Endothelial cell of umbilical vein (primary cell): ENCODE measurements around the gene CRY2. TPM values are rescaled to one million over a fixed set of nuclear protein-coding genes. Genes with fewer than 3 reads are reported as not detected.

ENCODE experiments used
- BruUV-seq: library from RNA; stranded (reverse); fragments of 400-500 nt; replicated peaks from 2 replicates; lab custom pipeline; 2021; lab: Mats Ljungman, UMichigan
- CTCF ChIA-PET: fragments of 300-600, 350-600 bp; sonication (Branson Sonifier 250); formaldehyde crosslinking; loops from one replicate; lab custom pipeline; 2021; ENCODE audit warnings: antibody characterized with exemption, inconsistent platforms; lab: Charles Lee
- POLR2A ChIA-PET: fragments of 300-600, 350-600 bp; sonication (Branson Sonifier 250); formaldehyde crosslinking; loops from one replicate; lab custom pipeline; 2021; ENCODE audit warnings: antibody characterized with exemption, inconsistent platforms; lab: Charles Lee
- DNase-seq: peaks from one replicate; pipeline ENCODE4 v3.0.0-alpha.2; 2011; ENCODE audit warnings: low read depth, low spot score
- FAIRE-seq: peaks from 2 replicates; lab custom pipeline; 2011; peaks lifted over from hg19 to GRCh38; lab: Jason Lieb, UNC
- H2AFZ ChIP-seq: 2 replicates; pipeline ENCODE4 v1.6.0; 2012; ENCODE audit warnings: low read depth, low read length, control low read depth, inconsistent platforms
- H3K27ac ChIP-seq: 2 replicates; pipeline ENCODE4 v1.5.1; 2011; ENCODE audit warnings: low read depth, mild to moderate bottlenecking, control low read depth, low read length, moderate library complexity; ENCODE audit not compliant: insufficient read depth
- H3K27me3 ChIP-seq, 2 experiments: 2 replicates each; pipeline versions ENCODE4 v1.6.0 to v1.6.1; 2011; ENCODE audit warnings: low read length in 2 of 2, mixed read lengths in 1 of 2; ENCODE audit not compliant: control insufficient read depth in 2 of 2, insufficient read depth in 2 of 2
- H3K36me3 ChIP-seq, 2 experiments: 2 replicates in 1 of 2; 3 replicates in 1 of 2; pipeline ENCODE4 v1.5.1; 2011; ENCODE audit warnings: low read length in 2 of 2, mild to moderate bottlenecking in 1 of 2, moderate library complexity in 1 of 2; ENCODE audit not compliant: control insufficient read depth in 2 of 2, insufficient read depth in 2 of 2; ENCODE audit errors: extremely low read depth in 1 of 2
- H3K4me1 ChIP-seq: 3 replicates; pipeline ENCODE4 v1.5.1; 2011; ENCODE audit warnings: mild to moderate bottlenecking, low read length; ENCODE audit not compliant: control insufficient read depth, insufficient read depth; ENCODE audit errors: extremely low read depth
- H3K4me2 ChIP-seq: 2 replicates; pipeline ENCODE4 v1.6.1; 2011; ENCODE audit warnings: low read length, control low read depth, mixed read lengths; ENCODE audit not compliant: insufficient read depth
- H3K4me3 ChIP-seq, 3 experiments: fragments of 200-600 bp in 1 of 3; sonication (generic), shearing (Covaris generic) in 1 of 3; replicated peaks in 1 of 3; 2 replicates each; pipeline ENCODE4 v1.5.1; 2011 to 2016; ENCODE audit warnings: control low read depth in 3 of 3, low read length in 3 of 3, mild to moderate bottlenecking in 2 of 3, inconsistent platforms in 1 of 3, low read depth in 1 of 3, moderate library complexity in 1 of 3; ENCODE audit not compliant: insufficient read depth in 1 of 3
- H3K79me2 ChIP-seq: 2 replicates; pipeline ENCODE4 v1.6.0; 2012; ENCODE audit warnings: low read length, inconsistent platforms; ENCODE audit not compliant: control insufficient read depth, insufficient read depth
- H3K9ac ChIP-seq: replicated peaks from 2 replicates; pipeline ENCODE3; 2011; ENCODE audit warnings: low read length, control low read depth; ENCODE audit not compliant: insufficient read depth; ENCODE audit errors: extremely low read depth
- H3K9me1 ChIP-seq: replicated peaks from 3 replicates; pipeline ENCODE4 v1.6.0; 2011; ENCODE audit warnings: mild to moderate bottlenecking, low read length; ENCODE audit not compliant: control insufficient read depth, insufficient read depth; ENCODE audit errors: extremely low read depth
- H3K9me3 ChIP-seq: replicated peaks from 2 replicates; pipeline ENCODE4 v1.5.1; 2012; ENCODE audit warnings: low read length, inconsistent platforms; ENCODE audit not compliant: control insufficient read depth, insufficient read depth
- H4K20me1 ChIP-seq: replicated peaks from 2 replicates; pipeline ENCODE3; 2011; ENCODE audit warnings: mild to moderate bottlenecking, low read length; ENCODE audit not compliant: control insufficient read depth, insufficient read depth; ENCODE audit errors: extremely low read depth
- CTCF ChIP-seq, 2 donors: IDR thresholded peaks; 1 replicate in 1 of 2; 2 replicates in 1 of 2; pipeline ENCODE4 v1.5.1; 2011; ENCODE audit warnings: low read length in 2 of 2, mild to moderate bottlenecking in 2 of 2, moderate library complexity in 2 of 2, control low read depth in 1 of 2, inconsistent platforms in 1 of 2, low read depth in 1 of 2; ENCODE audit not compliant: insufficient read depth in 1 of 2; ENCODE audit errors: extremely low read depth in 1 of 2
- EZH2 ChIP-seq: IDR thresholded peaks from 2 replicates; pipeline ENCODE4 v1.6.1; 2012; ENCODE audit warnings: borderline replicate concordance, low read depth, mild to moderate bottlenecking, moderate library complexity, low read length, inconsistent platforms; ENCODE audit not compliant: severe bottlenecking
- FOS ChIP-seq: IDR thresholded peaks from 2 replicates; pipeline ENCODE4 v1.6.1; 2011; ENCODE audit warnings: mild to moderate bottlenecking, low read length, moderate library complexity, borderline replicate concordance; ENCODE audit not compliant: insufficient read depth
- GATA2 ChIP-seq: IDR thresholded peaks from 2 replicates; pipeline ENCODE4 v1.7.0; 2011; ENCODE audit warnings: low read depth, mild to moderate bottlenecking, moderate library complexity, mixed read lengths, low read length; ENCODE audit not compliant: insufficient read length, insufficient read depth
- JUN ChIP-seq: IDR thresholded peaks from 2 replicates; pipeline ENCODE4 v1.6.1; 2011; ENCODE audit warnings: borderline replicate concordance, low read depth; ENCODE audit not compliant: insufficient read length, insufficient read depth
- MAX ChIP-seq: IDR thresholded peaks from 2 replicates; pipeline ENCODE4 v1.6.1; 2011; ENCODE audit not compliant: insufficient read depth, insufficient read length
- MYC ChIP-seq: IDR thresholded peaks from one replicate; pipeline ENCODE4 v1.6.1; 2011; ENCODE audit warnings: mild to moderate bottlenecking, low read depth, low read length
- POLR2A ChIP-seq: IDR thresholded peaks from 2 replicates; pipeline ENCODE4 v1.6.1; 2012; ENCODE audit warnings: low read depth, mild to moderate bottlenecking, control low read depth, low read length
- POLR2AphosphoS5 ChIP-seq: IDR thresholded peaks from 2 replicates; pipeline ENCODE4 v1.6.1; 2012; ENCODE audit warnings: low read depth, mild to moderate bottlenecking, control low read depth, low read length, moderate library complexity; ENCODE audit not compliant: insufficient read depth
- dilution Hi-C: fragments of 300-500 bp; cut with MboI; formaldehyde crosslinking; loops from one replicate; pipeline ENCODE4 v1.15.0; 2019; ENCODE audit warnings: low sequenced_read_pairs; ENCODE audit not compliant: extremely low pct_ligation_motif_present
- intact Hi-C: fragments of 100-400 bp; cut with micrococcal nuclease; formaldehyde crosslinking; loops from one replicate; pipeline ENCODE4 v1.10.0; 2022
- polyA plus RNA-seq, 4 experiments: library from polyadenylated mRNA; depleted of rRNA in 3 of 4; stranded (reverse) in 3 of 4; unstranded in 1 of 4; fragments of >200 nt; gene quantifications; 2 replicates each; pipeline versions ENCODE4 v1.2.1 to v1.2.3, GENCODE V29; 2011 to 2012; ENCODE audit warnings: missing spikeins in 1 of 4
- total RNA-seq: library from RNA; stranded (reverse); gene quantifications from 2 replicates; pipeline ENCODE4 v1.2.3, GENCODE V29; 2021

The CRY2 gene
- total and polyA plus RNA-seq, 2 donors (not counting 3 experiments of a cell fraction or from before 2014, with no cell fraction given): 7.7 to 11.7 TPM

- CTCF ChIA-PET: interaction anchor here (1.0 kb wide), 1 partner anchor 9 kb away, joined by 3 read pairs; no protein-coding TSS in a partner anchor
Observed at GRCh38 chr11:45809456-45810395, 37.5 kb upstream of the CRY2 start.

More at GRCh38 chr11:45809456-45810395, 37.5 kb upstream of the CRY2 start:
- dilution Hi-C loops (no loop called here), intact Hi-C loops (no loop called here)
- H3K9me3 ChIP-seq: no peaks in the 10 kb centered on the region
- peaks cover 27% of the 10 kb centered on the region for H3K79me2 ChIP-seq
- no peak overlapping the region for H3K4me3 ChIP-seq
- H3K4me1 ChIP-seq: peaks cover 23% of the 10 kb centered on the region
- H4K20me1 ChIP-seq: no peaks in the 10 kb centered on the region
- H3K36me3 ChIP-seq: peaks cover 9 to 17% of the 10 kb centered on the region in 2 experiments
- no peak overlapping the region for H3K27ac ChIP-seq
- H3K27me3 ChIP-seq: no peaks in the 10 kb centered on the region
- FAIRE-seq (no peak), DNase-seq (no peak)
- POLR2A ChIA-PET: no interaction called here
- H3K4me2 ChIP-seq: no peak overlapping the region
- no peaks in the 10 kb centered on the region for H3K9me1 ChIP-seq
- no peak overlapping the region for H2AFZ ChIP-seq
- no peak overlapping the region for H3K9ac ChIP-seq
- no TSS peak for BruUV-seq
- TF ChIP-seq POLR2A (no peak), CTCF (IDR thresholded peaks at IDR 0.05; ENCODE audit: extremely low read depth in 1 of 2, insufficient read depth in 1 of 2, low read depth in 1 of 2, low read length in 2 of 2) (no peak), MYC (no peak), MAX (no peak), POLR2AphosphoS5 (no peak), FOS (no peak), JUN (no peak), EZH2 (no peak), GATA2 (no peak)
